WTC11 (cell line): ENCODE measurements around the gene CDA. TPM values are rescaled to one million over a fixed set of nuclear protein-coding genes. Genes with fewer than 3 reads are reported as not detected.
A peak's percentile ranks its signal among the peaks of the same experiment; 100 is the strongest.

Source experiments
- ATAC-seq: fragments of 200-7000 bp; cut with Tn5 transposase; 2 replicates; pipeline ENCODE4 v1.10.0; 2021; ENCODE audit warnings: mild to moderate bottlenecking, moderate library complexity
- CTCF ChIA-PET: fragments of 300-600 bp; sonication (Branson Sonifier 250); formaldehyde crosslinking; loops from one replicate; lab custom pipeline; 2021; ENCODE audit warnings: antibody characterized with exemption; lab: Charles Lee
- POLR2A ChIA-PET: fragments of 350-600 bp; sonication (Branson Sonifier 250); formaldehyde crosslinking; loops from one replicate; lab custom pipeline; 2021; ENCODE audit warnings: antibody characterized with exemption; lab: Charles Lee
- DNase-seq: peaks from one replicate; pipeline ENCODE4 v3.0.0; 2021; ENCODE audit warnings: low spot score
- H3K27ac Mint-ChIP-seq: 2 replicates; pipeline ENCODE4 v1.8.0; 2021; ENCODE audit warnings: mixed read lengths
- H3K27me3 Mint-ChIP-seq: 2 replicates; pipeline ENCODE4 v1.8.0; 2021; ENCODE audit warnings: low read depth, mild to moderate bottlenecking, moderate library complexity, mixed read lengths
- H3K36me3 Mint-ChIP-seq: 2 replicates; pipeline ENCODE4 v1.8.0; 2021; ENCODE audit warnings: mixed read lengths
- H3K4me1 Mint-ChIP-seq: 2 replicates; pipeline ENCODE4 v1.8.0; 2022; ENCODE audit warnings: mixed read lengths
- H3K4me3 Mint-ChIP-seq: 2 replicates; pipeline ENCODE4 v1.8.0; 2021; ENCODE audit warnings: mild to moderate bottlenecking, moderate library complexity, mixed read lengths
- H3K9me3 Mint-ChIP-seq: 2 replicates; pipeline ENCODE4 v1.8.0; 2021; ENCODE audit warnings: mixed read lengths
- ATF1 ChIP-seq: sonication (generic); formaldehyde crosslinking; IDR thresholded peaks from 2 replicates; pipeline ENCODE4 v1.8.1; 2023; ENCODE audit warnings: mild to moderate bottlenecking, moderate library complexity, missing genetic modification reagents
- CREB1 ChIP-seq: sonication (generic); formaldehyde crosslinking; IDR thresholded peaks from 2 replicates; pipeline ENCODE4 v1.8.0; 2023; ENCODE audit warnings: mild to moderate bottlenecking, missing genetic modification reagents
- CREM ChIP-seq: sonication (generic); formaldehyde crosslinking; IDR thresholded peaks from 2 replicates; pipeline ENCODE4 v1.8.1; 2022; ENCODE audit warnings: mild to moderate bottlenecking, missing genetic modification reagents, moderate library complexity
- E2F5 ChIP-seq: sonication (generic); formaldehyde crosslinking; IDR thresholded peaks from 2 replicates; pipeline ENCODE4 v1.8.1; 2022; ENCODE audit warnings: mild to moderate bottlenecking, moderate library complexity, missing genetic modification reagents
- GTF2I ChIP-seq: fragments of 250-450 bp; sonication (Bioruptor Pico); conservative IDR thresholded peaks from 2 replicates; pipeline ENCODE4 v1.4.0; 2021; ENCODE audit warnings: mild to moderate bottlenecking
- HMGA2 ChIP-seq: fragments of 250-450 bp; sonication (Bioruptor Pico); IDR thresholded peaks from 2 replicates; pipeline ENCODE4 v1.4.0; 2021; ENCODE audit warnings: mild to moderate bottlenecking, moderate library complexity
- JAZF1 ChIP-seq: fragments of 250-450 bp; sonication (Bioruptor Pico); IDR thresholded peaks from 2 replicates; pipeline ENCODE4 v1.9.0; 2021; ENCODE audit warnings: moderate library complexity, mild to moderate bottlenecking, inconsistent platforms
- MLX ChIP-seq: sonication (generic); formaldehyde crosslinking; IDR thresholded peaks from 2 replicates; pipeline ENCODE4 v1.8.1; 2023; ENCODE audit warnings: mild to moderate bottlenecking, missing genetic modification reagents, moderate library complexity
- TEAD1 ChIP-seq: sonication (generic); formaldehyde crosslinking; IDR thresholded peaks from 2 replicates; pipeline ENCODE4 v1.8.0; 2022; ENCODE audit warnings: mild to moderate bottlenecking, missing genetic modification reagents
- ZMAT4 ChIP-seq: fragments of 250-450 bp; sonication (Bioruptor Pico); IDR thresholded peaks from 2 replicates; pipeline ENCODE4 v1.9.0; 2021; ENCODE audit warnings: mild to moderate bottlenecking
- ZNF219 ChIP-seq: sonication (generic); formaldehyde crosslinking; IDR thresholded peaks from 2 replicates; pipeline ENCODE4 v1.8.0; 2023; ENCODE audit warnings: missing genetic modification reagents, mild to moderate bottlenecking, borderline replicate concordance
- ZNF425 ChIP-seq: fragments of 250-450 bp; sonication (Bioruptor Pico); conservative IDR thresholded peaks from 2 replicates; pipeline ENCODE4 v1.9.0; 2021; ENCODE audit warnings: mild to moderate bottlenecking
- total RNA-seq: library from RNA; stranded (reverse); gene quantifications from 3 replicates; pipeline ENCODE4 v1.2.3, GENCODE V29; 2021
- TF ChIP-seq, protein P1 (sequence below): sonication (generic); formaldehyde crosslinking; IDR thresholded peaks from 2 replicates; pipeline ENCODE4 v1.8.1; 2022; ENCODE audit warnings: missing genetic modification reagents, borderline replicate concordance
- TF ChIP-seq, protein P2 (sequence below): fragments of 250-450 bp; sonication (Bioruptor Pico); IDR thresholded peaks from 2 replicates; pipeline ENCODE4 v2.1.2; 2022; ENCODE audit warnings: mild to moderate bottlenecking, moderate library complexity

Gene CDA
- total RNA-seq, 1 experiment from 2014 or later = 12.5 TPM

GRCh38 chr1:20663365-20663764 lies 74.5 kb downstream of the CDA start:
- H3K27ac Mint-ChIP-seq = no peak overlapping the region
- no peaks in the 10 kb centered on the region for H3K27me3 Mint-ChIP-seq
- ChIA-PET CTCF (interaction anchor here (1.0 to 1.7 kb wide), 2 partner anchors 88 to 141 kb away, joined by 3 to 7 read pairs; no protein-coding TSS in a partner anchor), POLR2A (interaction anchor here (0.9 kb wide), 1 partner anchor 10 kb away, joined by 3 read pairs; no protein-coding TSS in a partner anchor)
- peaks cover 22% of the 10 kb centered on the region for H3K4me1 Mint-ChIP-seq
- H3K9me3 Mint-ChIP-seq = peaks cover 5% of the 10 kb centered on the region
- TF ChIP-seq, protein P1, sequence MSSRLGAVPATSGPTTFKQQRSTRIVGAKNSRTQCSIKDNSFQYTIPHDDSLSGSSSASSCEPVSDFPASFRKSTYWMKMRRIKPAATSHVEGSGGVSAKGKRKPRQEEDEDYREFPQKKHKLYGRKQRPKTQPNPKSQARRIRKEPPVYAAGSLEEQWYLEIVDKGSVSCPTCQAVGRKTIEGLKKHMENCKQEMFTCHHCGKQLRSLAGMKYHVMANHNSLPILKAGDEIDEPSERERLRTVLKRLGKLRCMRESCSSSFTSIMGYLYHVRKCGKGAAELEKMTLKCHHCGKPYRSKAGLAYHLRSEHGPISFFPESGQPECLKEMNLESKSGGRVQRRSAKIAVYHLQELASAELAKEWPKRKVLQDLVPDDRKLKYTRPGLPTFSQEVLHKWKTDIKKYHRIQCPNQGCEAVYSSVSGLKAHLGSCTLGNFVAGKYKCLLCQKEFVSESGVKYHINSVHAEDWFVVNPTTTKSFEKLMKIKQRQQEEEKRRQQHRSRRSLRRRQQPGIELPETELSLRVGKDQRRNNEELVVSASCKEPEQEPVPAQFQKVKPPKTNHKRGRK (CRISPR knock-in tag) = no peak
- TF ChIP-seq GTF2I (CRISPR knock-in tag) = peak; percentile 69
- peak overlapping the region; percentile 99 for H3K4me3 Mint-ChIP-seq
- no peak for DNase-seq
- ATAC-seq = no peak
- peaks cover 13% of the 10 kb centered on the region for H3K36me3 Mint-ChIP-seq

GRCh38 chr1:20663969-20664715 lies 75.2 kb downstream of the CDA start:
- ATAC-seq (no peak), DNase-seq (no peak)
- ChIA-PET POLR2A (interaction anchor here (0.9 kb wide), 1 partner anchor 9 kb away, joined by 3 read pairs; no protein-coding TSS in a partner anchor), CTCF (interaction anchor here (1.0 to 1.7 kb wide), 3 partner anchors 30 to 141 kb away, joined by 3 to 7 read pairs (median 5); no protein-coding TSS in a partner anchor)
- Mint-ChIP-seq H3K27me3 (no peaks in the 10 kb centered on the region), H3K9me3 (peaks cover 5% of the 10 kb centered on the region), H3K36me3 (peaks cover 12% of the 10 kb centered on the region), H3K4me1 (peaks cover 22% of the 10 kb centered on the region), H3K4me3 (no peak overlapping the region), H3K27ac (no peak overlapping the region)
- TF ChIP-seq CREB1 (no peak), ZNF219 (CRISPR knock-in tag) (no peak), CREM (CRISPR knock-in tag) (no peak), ZMAT4 (no peak), ATF1 (CRISPR knock-in tag) (no peak), GTF2I (CRISPR knock-in tag) (no peak), HMGA2 (CRISPR knock-in tag) (no peak), E2F5 (CRISPR knock-in tag) (no peak), ZNF425 (CRISPR knock-in tag) (no peak), JAZF1 (CRISPR knock-in tag) (no peak), MLX (CRISPR knock-in tag) (no peak), TEAD1 (CRISPR knock-in tag) (no peak)
- TF ChIP-seq, protein P2, sequence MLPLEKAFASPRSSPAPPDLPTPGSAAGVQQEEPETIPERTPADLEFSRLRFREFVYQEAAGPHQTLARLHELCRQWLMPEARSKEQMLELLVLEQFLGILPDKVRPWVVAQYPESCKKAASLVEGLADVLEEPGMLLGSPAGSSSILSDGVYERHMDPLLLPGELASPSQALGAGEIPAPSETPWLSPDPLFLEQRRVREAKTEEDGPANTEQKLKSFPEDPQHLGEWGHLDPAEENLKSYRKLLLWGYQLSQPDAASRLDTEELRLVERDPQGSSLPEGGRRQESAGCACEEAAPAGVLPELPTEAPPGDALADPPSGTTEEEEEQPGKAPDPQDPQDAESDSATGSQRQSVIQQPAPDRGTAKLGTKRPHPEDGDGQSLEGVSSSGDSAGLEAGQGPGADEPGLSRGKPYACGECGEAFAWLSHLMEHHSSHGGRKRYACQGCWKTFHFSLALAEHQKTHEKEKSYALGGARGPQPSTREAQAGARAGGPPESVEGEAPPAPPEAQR (CRISPR knock-in tag) = no peak
